Measurements from ENCODE around the gene ELP1.

Gene ELP1

DNA sequence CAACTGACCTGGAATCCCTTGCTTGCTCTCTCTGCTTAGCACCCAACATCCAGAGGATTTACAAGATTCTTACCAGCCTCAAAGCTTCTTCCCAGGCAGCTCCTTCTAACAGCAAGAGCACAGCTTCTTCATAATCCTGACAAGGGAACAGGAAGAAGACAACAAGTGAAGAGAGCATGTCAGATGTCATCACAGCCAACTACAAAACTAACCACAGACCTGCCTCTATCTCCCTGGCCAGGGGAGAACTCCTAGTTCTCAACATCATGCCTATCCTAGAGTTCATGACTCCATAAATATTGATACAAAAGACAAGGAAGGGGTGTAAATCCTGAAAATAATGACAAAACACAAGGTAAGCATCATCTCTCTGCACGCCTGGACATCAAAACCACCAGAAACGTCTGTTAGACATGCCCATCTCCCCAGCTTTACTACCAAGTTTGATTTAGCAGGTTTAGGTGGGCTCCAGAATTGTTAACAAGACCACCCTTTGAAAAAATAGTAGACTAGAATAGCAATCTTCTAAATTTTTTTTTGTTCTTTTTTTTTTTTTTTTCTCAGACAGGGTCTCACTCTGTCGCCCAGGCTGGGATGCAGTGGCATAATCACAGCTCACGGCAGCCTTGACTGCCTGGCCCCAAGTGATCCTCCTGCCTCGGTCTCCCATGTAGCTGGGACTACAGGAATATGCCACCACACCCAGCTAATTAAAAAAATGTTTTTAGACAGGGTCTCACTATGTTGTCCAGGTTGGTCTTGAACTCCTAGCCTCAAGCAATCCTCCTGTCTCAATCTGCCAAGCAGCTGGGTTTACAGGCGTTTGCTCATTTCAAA, 51.7 kb downstream of the ELP1 start:
- DNase-seq = no peak

DNA sequence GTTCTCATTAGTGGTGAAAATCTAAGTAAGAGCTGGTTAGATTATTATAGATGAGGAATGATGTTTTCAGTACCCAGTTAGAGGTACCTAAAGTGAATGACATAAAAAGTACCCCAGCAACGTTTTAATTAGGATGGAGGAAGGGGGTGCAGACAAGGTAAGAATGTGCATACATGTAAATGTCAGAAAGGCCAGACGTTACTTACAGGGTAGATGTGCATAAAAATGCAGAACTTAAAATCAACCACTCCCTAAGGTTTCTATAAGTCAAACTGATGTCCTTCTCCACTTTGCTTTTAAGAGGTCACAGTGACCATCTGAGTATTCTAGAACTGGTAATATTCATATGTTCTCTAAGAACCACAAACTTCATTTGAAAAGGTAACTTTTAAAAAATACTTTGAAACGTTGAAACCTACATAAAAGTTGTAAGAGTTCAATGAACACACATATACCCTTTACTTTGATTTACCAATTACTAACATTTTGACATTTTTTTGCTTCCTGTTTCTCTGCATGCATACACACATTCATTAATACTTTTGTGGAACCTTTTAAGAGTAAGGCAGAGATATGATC, 53.1 kb downstream of the ELP1 start:
- DNase-seq = no peak

- no peak for DNase-seq
Observed at GRCh38 chr9:108877524-108877923, 56.4 kb downstream of the ELP1 start.

- no peak for DNase-seq
Observed at GRCh38 chr9:108876425-108876824, 57.5 kb downstream of the ELP1 start.

DNA sequence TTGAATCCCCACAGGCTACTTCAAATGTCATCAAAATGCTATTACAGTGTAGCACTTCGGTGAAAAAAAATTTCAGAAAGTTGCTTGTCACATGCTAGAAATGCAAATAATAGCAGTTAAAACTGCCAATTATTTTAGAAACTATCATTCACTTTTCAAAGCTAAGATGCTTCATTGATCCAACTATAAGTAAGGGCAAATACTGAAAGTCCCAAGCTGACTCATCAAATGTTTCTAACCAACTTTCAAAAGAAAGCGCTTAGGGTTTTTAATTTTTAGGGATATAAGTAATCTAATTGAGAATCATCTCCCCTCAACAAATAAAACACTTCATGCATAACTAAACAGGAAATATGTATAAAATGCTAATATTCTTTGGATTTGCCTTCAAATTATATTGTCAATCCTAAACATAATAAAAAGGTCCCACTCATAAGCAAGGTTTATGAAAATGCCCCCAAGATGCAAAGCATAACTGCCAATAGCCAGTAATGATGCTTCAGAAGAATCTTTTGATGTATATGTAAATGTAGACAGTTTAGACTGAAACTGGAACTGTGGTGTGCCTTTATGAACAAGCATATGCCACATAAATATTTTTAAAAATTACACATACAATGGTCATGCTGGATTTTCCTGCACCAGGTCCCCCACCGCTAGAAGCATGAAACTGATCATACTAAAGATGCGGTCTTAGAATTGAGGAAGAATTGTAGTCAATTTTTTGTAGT, 59.7 kb downstream of the ELP1 start:
- DNase-seq = no peak

- no peak for DNase-seq
Observed at GRCh38 chr9:108869092-108869725, 64.7 kb downstream of the ELP1 start.

DNA sequence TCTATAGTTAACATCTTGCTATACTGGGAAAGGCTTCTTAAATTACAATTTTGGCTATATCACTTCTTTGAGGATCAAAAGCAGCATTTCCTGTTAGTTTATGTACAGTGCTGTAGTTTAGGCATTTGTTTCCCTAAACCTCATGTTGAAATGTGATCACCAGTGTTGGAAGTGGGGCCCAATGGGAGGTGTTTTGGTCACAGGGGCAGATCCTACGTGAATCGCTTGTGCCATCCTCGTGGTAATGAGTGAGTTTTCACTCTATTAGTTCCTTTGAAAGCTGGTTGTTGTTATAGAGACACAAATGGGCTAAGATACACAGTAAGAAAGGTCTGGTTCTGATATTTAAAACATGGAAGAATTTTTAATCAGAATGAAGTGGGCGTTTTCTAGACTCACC, 66.1 kb downstream of the ELP1 start:
- DNase-seq = no peak

- DNase-seq = no peak
Observed at GRCh38 chr9:108867116-108867515, 66.8 kb downstream of the ELP1 start.

- DNase-seq = no peak
Observed at GRCh38 chr9:108866001-108866420, 67.9 kb downstream of the ELP1 start.

GRCh38 chr9:108865037-108865436, 68.9 kb downstream of the ELP1 start:
- DNase-seq = no peak

DNA sequence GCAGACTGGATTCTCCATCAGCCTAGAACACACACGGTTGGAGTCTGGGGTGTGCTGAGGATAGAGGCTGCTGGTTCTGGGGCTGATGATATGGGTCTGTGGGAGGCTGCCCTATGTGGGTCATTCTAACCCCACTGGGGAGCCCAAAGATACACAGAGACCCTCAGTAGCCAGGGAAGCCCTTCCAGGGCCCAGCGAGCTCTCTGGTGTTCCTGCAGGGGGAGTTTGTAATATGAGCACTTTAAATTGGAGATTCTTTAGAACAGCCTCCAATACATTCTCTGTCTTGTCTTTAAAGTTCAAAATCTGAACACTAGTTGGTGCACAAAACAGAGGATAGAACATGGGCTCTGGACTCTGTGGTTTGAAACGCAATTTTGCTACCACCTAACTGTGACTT, 69.5 kb downstream of the ELP1 start:
- no peak for DNase-seq

DNA sequence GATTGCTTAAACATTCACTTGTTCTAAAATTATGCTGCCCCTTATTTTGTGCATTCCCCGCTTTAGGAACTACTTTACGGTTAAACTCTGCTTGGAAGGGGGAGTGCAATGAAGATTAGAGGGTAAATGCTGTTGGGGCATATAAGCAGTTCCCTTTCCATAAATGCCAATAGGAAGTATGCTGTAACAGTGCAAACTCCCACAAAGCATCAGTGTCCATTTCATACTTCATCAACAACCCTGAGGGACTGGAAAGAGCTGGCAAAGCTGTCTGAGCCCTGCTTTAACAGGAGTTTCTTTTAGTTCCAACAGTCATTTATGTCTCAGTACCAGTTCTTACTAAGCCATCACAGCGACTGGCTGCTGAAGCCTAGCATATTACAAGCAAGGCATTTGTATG, 70.0 kb downstream of the ELP1 start:
- DNase-seq = no peak

DNA sequence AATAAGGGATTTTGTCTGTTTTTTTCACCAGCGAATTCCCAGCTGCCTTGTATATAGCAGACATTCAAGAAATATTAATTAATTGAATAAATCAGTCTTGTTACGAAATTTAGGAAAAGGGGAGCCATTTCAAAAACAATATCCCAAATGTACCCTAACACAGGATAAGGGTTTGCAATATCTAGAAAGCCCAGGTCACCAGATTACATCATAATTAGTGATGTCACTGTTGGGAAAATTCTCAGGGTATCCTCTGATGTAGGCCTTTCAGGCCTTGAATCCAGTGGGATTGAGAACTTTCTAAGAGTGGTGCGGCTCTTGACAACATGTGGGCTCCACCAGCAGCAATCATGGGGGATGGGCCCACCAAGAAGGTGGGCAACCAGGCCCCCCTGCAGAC, 71.9 kb downstream of the ELP1 start, which contains the start of gene ACTL7A:
TSS of gene ACTL7A (plus strand) at position 270 of the 400 bp plus-strand sequence. CDS start at position 327, 57 bp downstream.
- DNase-seq = no peak

DNA sequence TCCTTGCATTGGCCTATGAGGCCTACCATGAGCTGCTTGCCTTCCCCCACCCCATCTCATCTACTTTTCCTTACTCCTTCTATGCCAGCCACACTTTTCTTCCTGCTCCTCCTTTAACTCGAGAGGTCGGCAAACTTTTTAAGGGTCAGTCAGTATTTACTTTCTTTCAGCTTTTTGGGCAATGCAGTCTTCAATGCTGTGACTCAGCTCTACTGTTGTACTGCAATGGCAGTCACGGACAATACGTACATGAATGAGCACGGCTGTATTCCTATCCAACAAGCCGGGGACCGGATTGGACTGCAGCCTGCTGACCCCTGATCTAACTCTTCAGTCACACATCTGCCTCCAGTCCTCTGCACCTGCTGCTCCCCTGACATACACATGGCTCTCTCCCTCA, 72.5 kb downstream of the ELP1 start:
- DNase-seq = no peak

- DNase-seq = no peak
Observed at GRCh38 chr9:108860764-108861163, 73.2 kb downstream of the ELP1 start.

GRCh38 chr9:108860354-108860753, 73.6 kb downstream of the ELP1 start:
- DNase-seq = no peak

- DNase-seq = no peak
Observed at GRCh38 chr9:108859459-108860114, 74.3 kb downstream of the ELP1 start.

- no peak for DNase-seq
Observed at GRCh38 chr9:108857572-108857971, 76.4 kb downstream of the ELP1 start.

DNA sequence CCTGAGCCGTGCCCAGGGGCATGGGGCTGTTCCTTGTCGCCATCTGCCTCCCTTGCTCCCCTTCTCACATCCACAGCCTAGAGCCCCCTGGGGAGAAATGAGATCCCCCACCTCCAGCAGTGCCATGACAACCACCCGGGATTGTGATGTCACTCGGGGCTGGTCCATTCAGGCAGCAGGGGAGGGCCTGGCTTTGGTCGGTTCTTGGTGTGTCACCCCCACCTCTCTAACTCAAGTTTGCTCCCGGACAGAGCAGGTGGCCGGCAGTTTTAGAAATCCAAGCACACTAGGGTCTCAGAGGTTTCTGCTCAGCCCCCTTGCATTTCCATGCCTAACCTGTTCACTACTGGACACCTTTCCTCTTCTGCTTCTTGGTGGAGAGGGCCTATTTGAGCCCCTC, 78.0 kb downstream of the ELP1 start, which contains the start of gene ACTL7B:
TSS of gene ACTL7B (minus strand) at position 99 of the 400 bp plus-strand sequence. CDS start at position 43, 56 bp downstream.
- no peak for DNase-seq

GRCh38 chr9:108855529-108855886, 78.4 kb downstream of the ELP1 start:
- DNase-seq = no peak

GRCh38 chr9:108854641-108855528, 79.0 kb downstream of the ELP1 start:
- peak; percentile 44 for DNase-seq

DNA sequence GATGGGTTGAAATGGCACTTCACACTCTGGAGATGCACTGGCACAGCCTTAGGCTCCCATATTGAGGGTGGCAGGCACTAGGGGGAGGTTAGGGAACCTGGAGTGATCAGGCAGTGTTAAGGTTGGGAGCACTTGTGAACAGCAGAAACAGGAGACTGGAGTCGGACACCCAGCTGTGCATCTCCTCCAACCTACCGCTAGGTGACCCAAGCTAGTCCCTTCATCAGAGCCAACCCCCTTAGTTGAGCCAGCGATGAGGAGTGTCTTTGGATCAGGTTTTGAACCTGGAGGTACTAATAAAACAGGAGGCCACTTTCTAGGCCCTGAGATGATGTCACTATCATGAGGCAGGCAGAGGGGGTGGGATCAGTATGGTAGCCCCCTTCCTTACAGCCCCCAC, 79.8 kb downstream of the ELP1 start:
- DNase-seq = no peak

Measured in NCI-H2029 treated with DMSO at 0.1 percent for 48 hours (cell line).